ENCODE results near the gene KMT2E.

DNA sequence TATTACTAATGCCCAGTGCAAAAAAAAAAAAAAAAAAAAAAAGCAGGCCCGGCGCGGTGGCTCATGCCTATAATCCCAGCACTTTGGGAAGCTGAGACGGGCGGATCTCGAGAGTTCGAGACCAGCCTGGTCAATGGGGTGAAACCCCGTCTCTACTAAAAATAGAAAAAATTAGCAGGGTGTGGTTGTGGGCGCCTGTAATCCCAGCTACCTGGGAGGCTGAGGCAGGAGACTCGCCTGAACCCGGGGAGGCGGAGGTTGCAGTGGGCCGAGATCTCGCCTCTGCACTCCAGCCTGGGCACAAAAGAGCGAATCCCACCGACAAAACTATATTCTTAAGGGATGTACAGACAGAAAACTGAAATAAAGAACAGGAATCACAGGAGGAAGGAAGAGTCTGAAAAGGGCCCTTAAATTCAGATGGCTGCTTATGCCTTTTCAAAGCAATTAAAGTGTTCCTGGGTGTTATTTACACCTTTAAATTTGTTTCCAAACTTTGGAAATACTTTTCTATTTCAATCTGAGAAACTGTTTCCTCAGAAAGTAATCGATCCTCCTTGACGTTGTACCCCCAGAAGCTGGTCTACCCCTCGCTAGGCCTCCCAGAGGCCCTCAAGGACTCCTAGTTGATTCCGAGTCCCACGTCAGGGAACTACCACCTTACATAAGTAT lies 2.0 kb upstream of the KMT2E start:
- TF ChIP-seq, protein P1, sequence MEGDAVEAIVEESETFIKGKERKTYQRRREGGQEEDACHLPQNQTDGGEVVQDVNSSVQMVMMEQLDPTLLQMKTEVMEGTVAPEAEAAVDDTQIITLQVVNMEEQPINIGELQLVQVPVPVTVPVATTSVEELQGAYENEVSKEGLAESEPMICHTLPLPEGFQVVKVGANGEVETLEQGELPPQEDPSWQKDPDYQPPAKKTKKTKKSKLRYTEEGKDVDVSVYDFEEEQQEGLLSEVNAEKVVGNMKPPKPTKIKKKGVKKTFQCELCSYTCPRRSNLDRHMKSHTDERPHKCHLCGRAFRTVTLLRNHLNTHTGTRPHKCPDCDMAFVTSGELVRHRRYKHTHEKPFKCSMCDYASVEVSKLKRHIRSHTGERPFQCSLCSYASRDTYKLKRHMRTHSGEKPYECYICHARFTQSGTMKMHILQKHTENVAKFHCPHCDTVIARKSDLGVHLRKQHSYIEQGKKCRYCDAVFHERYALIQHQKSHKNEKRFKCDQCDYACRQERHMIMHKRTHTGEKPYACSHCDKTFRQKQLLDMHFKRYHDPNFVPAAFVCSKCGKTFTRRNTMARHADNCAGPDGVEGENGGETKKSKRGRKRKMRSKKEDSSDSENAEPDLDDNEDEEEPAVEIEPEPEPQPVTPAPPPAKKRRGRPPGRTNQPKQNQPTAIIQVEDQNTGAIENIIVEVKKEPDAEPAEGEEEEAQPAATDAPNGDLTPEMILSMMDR (IDR thresholded peaks at IDR 0.05) = no peak
- no peak for TF ChIP-seq EZH2 (IDR thresholded peaks at IDR 0.05; ENCODE audit: borderline replicate concordance, insufficient read depth, low read depth, low read length, poor library complexity, severe bottlenecking)
